Ishikawa (cell line): ENCODE results near the gene DCTN1.

ENCODE experiments used
- CEBPB ChIP-seq: IDR thresholded peaks from 2 replicates; pipeline ENCODE4 v1.6.1; 2012
- CREB1 ChIP-seq: IDR thresholded peaks from 2 replicates; pipeline ENCODE4 v1.6.1; 2012; ENCODE audit warnings: low read depth
- EGR1 ChIP-seq: IDR thresholded peaks from 2 replicates; pipeline ENCODE4 v1.6.1; 2012
- EP300 ChIP-seq: IDR thresholded peaks from 2 replicates; pipeline ENCODE4 v1.6.1; 2012; ENCODE audit warnings: borderline replicate concordance
- NFIC ChIP-seq: IDR thresholded peaks from 2 replicates; pipeline ENCODE4 v1.6.1; 2012
- RAD21 ChIP-seq: IDR thresholded peaks from 2 replicates; pipeline ENCODE4 v1.6.1; 2012; ENCODE audit warnings: low read depth
- TAF1 ChIP-seq: IDR thresholded peaks from 2 replicates; pipeline ENCODE4 v1.6.1; 2012; ENCODE audit warnings: low read depth, mild to moderate bottlenecking
- TCF12 ChIP-seq: IDR thresholded peaks from 2 replicates; pipeline ENCODE4 v1.6.1; 2012; ENCODE audit warnings: low read depth
- TEAD4 ChIP-seq: IDR thresholded peaks from 2 replicates; pipeline ENCODE4 v1.6.1; 2012
- YY1 ChIP-seq: IDR thresholded peaks from 2 replicates; pipeline ENCODE4 v1.6.1; 2012; ENCODE audit warnings: low read depth
- ZBTB7A ChIP-seq: IDR thresholded peaks from 2 replicates; pipeline ENCODE4 v1.6.1; 2012; ENCODE audit warnings: low read depth
- TF ChIP-seq, protein P1 (sequence below): IDR thresholded peaks from 2 replicates; pipeline ENCODE4 v1.6.1; 2012
- TF ChIP-seq, protein P2 (sequence below): IDR thresholded peaks from 2 replicates; pipeline ENCODE4 v1.6.1; 2012; ENCODE audit warnings: low read depth, mild to moderate bottlenecking

DNA sequence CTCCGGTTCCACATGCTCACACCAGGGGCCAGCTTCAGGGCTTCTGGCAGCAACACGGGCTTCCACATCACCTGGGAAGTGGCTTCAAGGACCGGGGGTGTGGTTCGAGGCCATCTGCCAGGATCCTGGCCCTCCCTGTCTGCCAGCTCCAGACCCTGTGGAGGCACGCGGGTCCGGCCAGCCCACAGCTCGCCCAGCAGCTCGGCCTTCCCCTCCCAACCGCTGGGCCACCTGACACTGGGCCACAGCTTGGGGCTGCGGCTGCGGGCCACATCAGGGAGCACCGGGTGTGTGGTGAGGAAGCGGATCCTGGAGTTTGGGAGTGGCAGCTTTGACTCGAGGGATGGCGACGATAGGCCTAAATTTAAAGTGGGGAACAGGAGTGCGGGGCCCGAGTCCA, 34.3 kb upstream of the DCTN1 start:
- TF ChIP-seq TEAD4 (no peak), TAF1 (no peak), CEBPB (no peak), EGR1 (no peak), RAD21 (no peak), ZBTB7A (no peak), TCF12 (no peak), EP300 (no peak), CREB1 (no peak), YY1 (no peak), NFIC (no peak)
- TF ChIP-seq, protein P1, sequence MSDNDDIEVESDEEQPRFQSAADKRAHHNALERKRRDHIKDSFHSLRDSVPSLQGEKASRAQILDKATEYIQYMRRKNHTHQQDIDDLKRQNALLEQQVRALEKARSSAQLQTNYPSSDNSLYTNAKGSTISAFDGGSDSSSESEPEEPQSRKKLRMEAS, result no peak
- TF ChIP-seq, protein P2, sequence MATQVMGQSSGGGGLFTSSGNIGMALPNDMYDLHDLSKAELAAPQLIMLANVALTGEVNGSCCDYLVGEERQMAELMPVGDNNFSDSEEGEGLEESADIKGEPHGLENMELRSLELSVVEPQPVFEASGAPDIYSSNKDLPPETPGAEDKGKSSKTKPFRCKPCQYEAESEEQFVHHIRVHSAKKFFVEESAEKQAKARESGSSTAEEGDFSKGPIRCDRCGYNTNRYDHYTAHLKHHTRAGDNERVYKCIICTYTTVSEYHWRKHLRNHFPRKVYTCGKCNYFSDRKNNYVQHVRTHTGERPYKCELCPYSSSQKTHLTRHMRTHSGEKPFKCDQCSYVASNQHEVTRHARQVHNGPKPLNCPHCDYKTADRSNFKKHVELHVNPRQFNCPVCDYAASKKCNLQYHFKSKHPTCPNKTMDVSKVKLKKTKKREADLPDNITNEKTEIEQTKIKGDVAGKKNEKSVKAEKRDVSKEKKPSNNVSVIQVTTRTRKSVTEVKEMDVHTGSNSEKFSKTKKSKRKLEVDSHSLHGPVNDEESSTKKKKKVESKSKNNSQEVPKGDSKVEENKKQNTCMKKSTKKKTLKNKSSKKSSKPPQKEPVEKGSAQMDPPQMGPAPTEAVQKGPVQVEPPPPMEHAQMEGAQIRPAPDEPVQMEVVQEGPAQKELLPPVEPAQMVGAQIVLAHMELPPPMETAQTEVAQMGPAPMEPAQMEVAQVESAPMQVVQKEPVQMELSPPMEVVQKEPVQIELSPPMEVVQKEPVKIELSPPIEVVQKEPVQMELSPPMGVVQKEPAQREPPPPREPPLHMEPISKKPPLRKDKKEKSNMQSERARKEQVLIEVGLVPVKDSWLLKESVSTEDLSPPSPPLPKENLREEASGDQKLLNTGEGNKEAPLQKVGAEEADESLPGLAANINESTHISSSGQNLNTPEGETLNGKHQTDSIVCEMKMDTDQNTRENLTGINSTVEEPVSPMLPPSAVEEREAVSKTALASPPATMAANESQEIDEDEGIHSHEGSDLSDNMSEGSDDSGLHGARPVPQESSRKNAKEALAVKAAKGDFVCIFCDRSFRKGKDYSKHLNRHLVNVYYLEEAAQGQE, result no peak
